GM18861 (cell line): ENCODE results near the gene ACOXL.
"Not testable (repeated sequence)": the region's sequence is repeated elsewhere in the genome, so short reads cannot be mapped to it uniquely, and the experiment has no call there.

Experiments
- ATAC-seq: cut with Tn5 transposase; IDR thresholded peaks from one replicate; pipeline ENCODE4 v1.9.1; 2021; ENCODE audit not compliant: unreplicated experiment

The ACOXL gene

GRCh38 chr2:110732422-110733413 is at the start of gene ACOXL:
Gene ACOXL (plus strand): TSS chr2:110732573. CDS start chr2:110768390, 35,817 bp downstream.
- no peak for ATAC-seq

GRCh38 chr2:110682872-110683271 is 49.5 kb upstream of the ACOXL start:
- no peak for ATAC-seq

- ATAC-seq = not testable (repeated sequence)
Observed at GRCh38 chr2:110687775-110688484, 44.4 kb upstream of the ACOXL start.

GRCh38 chr2:110688594-110689091 is 43.7 kb upstream of the ACOXL start:
- ATAC-seq = no peak

GRCh38 chr2:110690083-110690965 is 42.0 kb upstream of the ACOXL start:
- no peak for ATAC-seq

- ATAC-seq = no peak
Observed at GRCh38 chr2:110691612-110692258, 40.6 kb upstream of the ACOXL start.

- ATAC-seq = not testable (repeated sequence)
Observed at GRCh38 chr2:110695146-110695898, 37.1 kb upstream of the ACOXL start.

- ATAC-seq = not testable (repeated sequence)
Observed at GRCh38 chr2:110698253-110698652, 34.1 kb upstream of the ACOXL start.

- ATAC-seq = no peak
Observed at GRCh38 chr2:110702514-110703380, 29.6 kb upstream of the ACOXL start.

GRCh38 chr2:110707386-110707965 is 24.9 kb upstream of the ACOXL start:
- no peak for ATAC-seq

- no peak for ATAC-seq
Observed at GRCh38 chr2:110708455-110708854, 23.9 kb upstream of the ACOXL start.

- no peak for ATAC-seq
Observed at GRCh38 chr2:110712737-110713136, 19.6 kb upstream of the ACOXL start.

- no peak for ATAC-seq
Observed at GRCh38 chr2:110713513-110714362, 18.6 kb upstream of the ACOXL start.

GRCh38 chr2:110714452-110715224 is 17.7 kb upstream of the ACOXL start:
- ATAC-seq = no peak

GRCh38 chr2:110716959-110717645 is 15.3 kb upstream of the ACOXL start:
- no peak for ATAC-seq

- no peak for ATAC-seq
Observed at GRCh38 chr2:110717734-110718133, 14.6 kb upstream of the ACOXL start.
